IPS DF 4.7 (cell line): Measurements from ENCODE around the gene ITGB4.

Experiments
- DNase-seq: peaks from one replicate; pipeline ENCODE4 v3.0.0-alpha.2; 2013; ENCODE audit warnings: low spot score; ENCODE audit errors: extremely low read depth

ITGB4 gene

GRCh38 chr17:75697651-75698291, 23.5 kb upstream of the ITGB4 start:
- DNase-seq, result no peak

GRCh38 chr17:75698659-75699058, 22.6 kb upstream of the ITGB4 start:
- no peak for DNase-seq

- no peak for DNase-seq
Observed at GRCh38 chr17:75701288-75701687, 20.0 kb upstream of the ITGB4 start.

DNA sequence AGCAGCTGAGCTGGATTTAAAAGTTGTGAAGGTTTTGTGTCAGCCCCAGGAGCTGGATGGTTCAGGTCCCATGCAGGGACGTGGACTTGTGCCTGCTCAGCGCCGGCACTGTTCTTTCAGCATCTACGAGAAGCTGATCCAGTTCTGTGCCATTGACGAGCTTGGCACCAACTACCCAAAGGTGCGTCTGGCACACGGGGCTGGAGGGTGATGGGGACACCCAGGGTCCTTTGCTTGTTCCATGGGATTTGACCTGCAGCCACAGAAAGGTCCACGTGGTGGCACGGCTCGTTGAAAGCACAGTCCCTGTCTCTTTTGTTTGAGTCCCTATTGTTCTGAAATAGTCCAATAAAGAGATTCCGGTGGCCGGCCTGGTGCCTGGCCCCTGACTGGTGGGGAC, 18.1 kb upstream of the ITGB4 start:
- no peak for DNase-seq

- no peak for DNase-seq
Observed at GRCh38 chr17:75703591-75703990, 17.7 kb upstream of the ITGB4 start.

DNA sequence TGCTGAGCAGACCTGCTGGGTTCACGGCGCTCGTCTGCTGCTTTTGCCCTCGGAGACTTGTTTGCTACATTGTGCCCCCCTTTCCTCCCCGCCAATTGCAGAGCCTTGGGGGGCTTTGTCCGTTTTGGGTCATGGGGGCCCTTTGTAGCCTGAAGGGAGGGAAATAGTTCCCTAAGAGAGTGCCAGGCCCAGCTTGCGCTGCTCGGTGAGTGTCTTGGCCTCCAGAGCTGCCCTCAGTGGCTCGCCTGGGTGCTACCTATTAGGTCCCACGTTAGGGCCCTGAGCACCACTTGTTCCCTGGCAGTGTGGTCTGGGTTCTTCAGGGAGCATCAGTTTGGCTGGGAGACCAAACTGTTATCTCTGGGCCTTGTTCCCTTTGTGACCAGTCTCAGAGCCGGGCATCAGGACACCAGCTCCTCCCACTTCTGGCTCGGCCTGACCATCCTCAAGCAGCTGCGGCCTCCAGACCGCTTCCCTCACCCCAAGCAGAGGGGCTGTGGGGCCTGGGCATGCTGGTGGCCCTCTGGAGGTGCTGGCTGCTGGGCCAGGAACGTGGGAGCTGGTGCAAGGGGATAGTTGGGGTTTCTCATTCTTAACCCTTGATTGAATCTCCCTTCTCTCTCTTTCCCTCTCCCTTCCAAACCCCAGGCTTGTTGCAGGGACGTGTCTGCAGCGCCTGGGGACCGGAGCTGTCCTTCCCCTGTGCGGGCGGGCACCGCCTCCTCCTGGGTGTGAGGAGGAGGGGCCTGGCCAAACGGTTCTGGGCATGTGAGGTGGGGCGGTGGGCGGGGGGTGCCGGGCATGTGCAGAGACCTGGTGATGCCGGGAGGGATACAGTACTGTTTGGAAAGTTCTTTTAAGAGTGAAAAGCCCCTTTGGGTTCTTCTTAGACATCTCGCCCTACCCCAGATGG, 16.0 kb upstream of the ITGB4 start:
- no peak for DNase-seq

DNA sequence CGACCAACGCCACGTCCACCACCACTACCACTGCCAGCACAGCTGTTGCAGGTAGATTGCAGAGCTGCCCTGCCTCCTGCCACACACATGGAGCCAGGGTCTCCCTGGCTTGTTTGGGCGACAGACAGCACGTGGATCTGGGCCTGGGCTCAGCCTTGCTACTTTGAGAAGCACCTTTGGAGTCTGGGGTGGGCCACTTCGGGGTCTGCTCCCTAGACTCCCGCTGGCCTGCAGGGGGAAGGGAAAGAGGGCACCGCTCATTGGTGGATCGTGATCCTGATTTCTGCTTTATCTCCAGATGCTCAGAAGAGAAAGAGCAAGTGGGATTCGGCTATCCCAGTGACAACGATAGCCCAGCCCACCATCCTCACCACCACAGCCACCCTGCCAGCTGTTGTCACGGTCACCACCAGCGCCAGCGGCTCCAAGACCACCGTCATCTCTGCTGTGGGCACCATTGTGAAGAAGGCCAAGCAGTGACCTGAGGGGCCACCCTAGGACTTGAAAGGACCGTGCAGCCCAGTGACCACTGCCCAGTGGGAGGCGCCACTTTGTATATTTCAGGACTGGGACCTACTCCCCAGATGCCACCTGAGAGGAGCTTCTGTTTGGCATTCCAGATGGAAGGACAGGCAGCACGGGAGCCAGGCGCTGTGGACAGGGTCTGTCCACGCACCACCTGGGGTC, 15.1 kb upstream of the ITGB4 start:
- no peak for DNase-seq

DNA sequence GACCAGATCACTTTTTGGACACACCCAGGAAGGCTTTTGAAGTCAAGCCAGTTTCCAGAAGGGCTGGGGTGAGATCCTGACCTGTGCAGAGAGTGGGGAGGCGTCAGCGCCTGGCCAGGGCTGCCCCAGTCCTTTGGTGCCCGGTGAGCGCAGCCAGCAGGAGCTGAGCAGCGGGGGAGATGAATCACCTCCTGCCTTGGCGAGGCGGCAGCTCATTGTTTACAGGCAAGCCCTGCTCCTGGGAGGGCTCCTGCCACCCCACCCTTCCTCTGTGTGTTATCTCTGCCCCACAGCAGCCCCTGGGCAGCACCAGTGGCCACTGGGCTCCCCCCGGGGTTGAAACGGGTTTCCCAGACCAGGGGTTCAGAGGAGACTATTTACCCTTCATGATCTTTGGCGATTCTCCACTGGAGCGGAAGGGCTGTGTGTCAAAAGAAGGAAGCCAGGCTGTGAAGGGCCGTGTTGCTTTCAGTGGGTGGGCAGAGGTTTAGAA, 14.1 kb upstream of the ITGB4 start:
- no peak for DNase-seq

DNA sequence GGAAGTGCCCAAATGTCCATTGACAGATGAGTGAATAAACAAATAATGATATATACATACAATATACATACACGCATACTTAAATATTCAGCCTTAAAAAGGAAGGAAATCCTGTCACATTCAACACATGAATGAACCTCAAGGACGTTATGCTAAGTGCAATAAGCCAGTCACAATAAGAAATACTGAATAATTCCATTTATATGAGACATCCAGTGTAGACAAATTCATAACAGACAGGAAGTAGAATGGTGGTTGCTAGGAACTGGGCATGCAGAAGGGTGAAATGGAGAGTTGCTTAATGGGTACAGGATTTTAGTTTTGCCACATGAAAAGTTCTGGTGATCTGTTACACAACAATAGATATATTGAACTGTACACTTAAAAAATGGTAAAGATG, 8.8 kb upstream of the ITGB4 start:
- DNase-seq, result no peak

DNA sequence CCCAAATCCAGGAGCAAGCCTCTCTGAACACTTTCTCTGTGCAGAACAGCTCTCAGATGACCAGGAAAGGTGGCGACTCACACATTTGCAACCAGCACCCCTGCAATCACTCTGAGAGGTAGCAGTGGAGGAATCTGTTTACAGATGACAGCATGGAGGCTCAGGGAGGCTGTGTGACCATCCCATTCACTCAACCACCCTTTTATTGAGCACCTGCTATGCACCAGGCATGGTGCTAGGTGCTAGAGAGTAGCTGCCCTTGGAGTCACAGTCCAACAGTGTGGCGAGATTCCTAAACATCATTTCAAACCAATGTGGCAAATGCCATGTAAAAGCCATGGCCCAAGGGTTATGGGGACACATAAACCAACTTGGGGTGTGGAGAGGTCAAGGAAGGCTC, 1.5 kb upstream of the ITGB4 start:
- no peak for DNase-seq

DNA sequence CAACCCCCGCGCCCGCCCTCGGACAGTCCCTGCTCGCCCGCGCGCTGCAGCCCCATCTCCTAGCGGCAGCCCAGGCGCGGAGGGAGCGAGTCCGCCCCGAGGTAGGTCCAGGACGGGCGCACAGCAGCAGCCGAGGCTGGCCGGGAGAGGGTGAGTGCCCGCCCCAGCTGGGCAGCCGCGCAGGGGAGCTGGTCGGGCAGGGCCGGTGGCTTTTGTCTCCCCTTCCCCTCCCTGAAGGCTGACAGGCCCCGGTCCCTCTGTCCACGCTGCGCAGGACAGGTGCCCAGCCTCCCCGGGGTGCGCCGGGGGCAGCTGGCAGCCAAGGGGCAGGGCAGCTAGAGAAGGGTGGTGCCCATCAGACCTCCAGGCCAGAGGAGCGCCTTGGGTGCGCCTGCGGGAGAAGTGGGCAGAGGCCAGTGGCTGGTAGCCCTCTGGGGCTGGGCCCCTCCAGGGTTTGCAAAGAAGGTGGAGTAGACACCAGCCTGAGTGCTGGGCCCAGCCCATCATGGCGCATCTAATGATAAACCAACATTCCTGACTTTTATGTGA, 278 bp downstream of the ITGB4 start:
- DNase-seq, result no peak

DNA sequence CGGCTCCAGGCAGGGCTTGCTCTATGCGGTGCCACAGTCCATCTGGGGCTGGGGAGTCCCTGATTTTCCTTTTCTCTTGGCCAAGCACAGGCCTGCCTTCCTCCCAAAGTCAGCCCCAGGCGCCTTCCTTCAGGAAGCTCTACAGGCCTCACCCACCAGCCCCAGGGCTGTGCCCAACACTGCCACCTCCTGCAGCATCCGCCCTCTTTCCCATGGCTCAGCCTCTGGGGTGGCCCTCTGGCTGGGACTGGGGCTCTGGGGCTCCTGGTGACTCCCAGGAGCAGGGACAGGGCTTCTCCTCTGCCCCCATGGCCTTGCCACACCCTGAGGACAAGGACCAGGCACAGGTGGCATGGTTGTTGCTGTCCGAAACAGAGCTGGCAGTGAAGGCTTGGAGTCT, 817 bp downstream of the ITGB4 start:
- no peak for DNase-seq

DNA sequence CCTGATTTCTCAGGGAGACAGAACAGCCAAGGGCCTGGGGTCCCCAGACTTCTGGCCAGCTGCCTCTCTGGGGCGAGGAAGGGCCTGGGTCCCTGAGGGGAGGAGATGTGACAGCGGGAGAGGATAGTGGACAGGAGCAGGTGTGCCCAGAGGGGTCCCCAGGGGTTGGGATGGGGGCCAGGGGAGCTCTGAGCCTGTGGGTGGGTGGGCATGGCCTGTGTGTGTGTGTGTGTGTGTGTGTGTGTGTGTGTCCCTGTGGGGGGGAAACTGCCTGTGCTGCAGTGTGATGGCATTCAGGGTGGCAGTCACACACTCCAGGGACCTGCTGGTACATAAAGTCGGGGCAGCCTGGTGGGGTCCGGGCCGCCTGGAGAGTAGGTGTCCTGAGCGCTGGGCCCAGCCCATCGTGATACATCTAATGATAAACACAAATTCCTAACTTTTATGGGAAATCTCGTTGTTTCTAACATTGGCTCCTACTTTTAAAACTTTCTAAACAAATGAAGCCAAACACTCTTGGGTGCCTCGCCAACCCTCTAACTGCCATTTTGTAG, 1.4 kb downstream of the ITGB4 start:
- no peak for DNase-seq

GRCh38 chr17:75723171-75723930, 2.1 kb downstream of the ITGB4 start:
- no peak for DNase-seq

GRCh38 chr17:75724016-75725003, 3.1 kb downstream of the ITGB4 start:
- no peak for DNase-seq

- DNase-seq, result no peak
Observed at GRCh38 chr17:75725504-75725903, 4.2 kb downstream of the ITGB4 start.

GRCh38 chr17:75727391-75727790, 6.1 kb downstream of the ITGB4 start:
- DNase-seq, result no peak

- no peak for DNase-seq
Observed at GRCh38 chr17:75729351-75729750, 8.1 kb downstream of the ITGB4 start.

DNA sequence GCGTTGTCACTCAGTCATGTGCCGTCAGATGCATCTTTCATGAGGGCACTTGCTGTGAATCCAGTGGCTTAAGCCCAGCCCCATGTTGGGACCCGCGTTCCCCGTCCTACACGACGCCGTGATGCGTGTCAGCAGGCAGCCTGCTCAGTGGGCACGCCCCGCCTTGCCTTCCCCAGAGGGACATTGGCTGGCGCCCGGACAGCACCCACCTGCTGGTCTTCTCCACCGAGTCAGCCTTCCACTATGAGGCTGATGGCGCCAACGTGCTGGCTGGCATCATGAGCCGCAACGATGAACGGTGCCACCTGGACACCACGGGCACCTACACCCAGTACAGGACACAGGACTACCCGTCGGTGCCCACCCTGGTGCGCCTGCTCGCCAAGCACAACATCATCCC, 8.8 kb downstream of the ITGB4 start:
- DNase-seq, result no peak
